GM19463 (cell line): ENCODE data around the gene NCOA3.
"Not testable (repeated sequence)": the region's sequence is repeated elsewhere in the genome, so short reads cannot be mapped to it uniquely, and the experiment has no call there.

Experiments used
- ATAC-seq: cut with Tn5 transposase; IDR thresholded peaks from one replicate; pipeline ENCODE4 v1.9.1; 2021; ENCODE audit warnings: mild to moderate bottlenecking, moderate library complexity; ENCODE audit not compliant: unreplicated experiment

NCOA3 gene

DNA sequence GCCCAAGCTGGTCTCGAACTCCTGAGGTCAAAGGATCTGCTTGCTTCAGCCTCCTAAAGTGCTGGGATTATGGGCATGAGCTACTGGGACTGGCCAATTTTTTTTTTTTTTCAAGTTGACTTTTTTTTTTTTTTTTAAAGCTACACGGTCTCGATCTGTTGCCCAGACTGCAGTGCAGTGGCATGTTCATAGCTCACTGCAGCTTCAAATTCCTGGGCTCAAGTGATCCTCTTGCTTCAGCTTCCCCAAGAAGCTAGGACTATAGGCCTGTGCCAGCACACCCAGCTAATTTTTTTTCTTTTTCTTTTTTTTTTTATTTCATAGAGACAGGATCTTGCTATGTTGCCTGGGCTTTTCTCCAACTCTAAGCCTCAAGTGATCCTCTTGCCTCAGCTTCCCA lies 59.5 kb downstream of the NCOA3 start:
- no peak for ATAC-seq

DNA sequence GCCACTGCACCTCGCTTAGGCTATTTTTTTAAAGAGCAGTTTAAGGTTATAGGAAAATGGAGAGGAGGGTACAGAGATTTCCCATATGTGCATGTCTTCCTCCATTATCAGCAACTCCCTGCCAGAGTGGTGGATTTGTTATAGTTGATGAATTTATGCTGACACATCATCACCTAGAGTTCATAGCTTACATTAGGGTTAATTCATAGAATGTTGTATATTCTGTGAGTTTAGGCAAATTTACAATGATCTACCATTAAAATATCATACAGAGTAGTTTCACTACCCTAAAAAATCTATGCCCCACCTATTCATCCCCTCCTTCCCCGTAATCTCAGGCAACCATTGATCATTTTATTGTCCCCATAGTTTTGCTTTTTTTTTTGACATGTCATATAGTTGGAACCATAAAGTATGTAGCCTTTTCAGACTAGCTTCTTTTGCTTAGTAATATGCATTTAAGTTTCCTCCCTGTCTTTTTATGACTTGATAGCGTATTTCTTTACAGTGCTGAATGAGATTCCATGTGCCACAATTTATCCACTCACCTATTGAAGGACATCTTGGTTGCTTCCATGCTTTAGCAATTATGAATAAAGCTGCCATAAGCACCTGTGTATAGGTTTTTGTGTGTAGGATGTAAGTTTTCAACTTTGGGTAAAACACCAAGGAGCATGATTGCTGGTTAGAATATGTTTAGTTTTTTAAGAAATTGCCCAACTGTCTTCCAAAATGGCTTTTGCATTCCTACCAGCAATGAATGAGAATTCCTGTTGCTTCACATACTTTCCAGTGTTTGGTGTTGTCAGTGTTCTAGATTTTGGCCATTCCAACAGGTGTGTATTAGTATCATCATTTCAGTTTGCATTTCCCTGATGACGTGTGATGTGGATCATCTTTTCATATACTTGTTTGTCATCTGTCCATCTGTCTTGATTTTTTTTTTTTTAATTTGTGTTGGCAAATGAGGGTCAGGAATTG lies 60.2 kb downstream of the NCOA3 start:
- ATAC-seq: no peak

DNA sequence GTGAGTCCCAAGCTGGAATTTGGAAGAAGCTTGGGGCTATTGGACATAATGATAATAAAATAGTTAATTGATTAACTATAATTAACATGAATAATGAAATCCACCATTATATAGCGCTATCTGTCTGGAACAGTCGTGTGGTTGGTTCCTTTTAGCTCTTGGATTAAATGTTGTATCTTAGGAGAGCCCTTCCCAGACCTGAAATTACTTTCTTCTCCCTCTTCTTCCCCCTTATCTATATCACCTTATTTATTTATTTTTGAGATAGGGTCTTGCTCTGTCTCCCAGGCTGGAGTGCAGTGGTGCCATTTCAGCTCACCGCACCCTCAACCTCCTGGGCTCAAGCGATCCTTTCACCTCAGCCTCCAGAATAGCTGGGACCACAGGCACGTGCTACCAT lies 64.6 kb downstream of the NCOA3 start:
- no peak for ATAC-seq

DNA sequence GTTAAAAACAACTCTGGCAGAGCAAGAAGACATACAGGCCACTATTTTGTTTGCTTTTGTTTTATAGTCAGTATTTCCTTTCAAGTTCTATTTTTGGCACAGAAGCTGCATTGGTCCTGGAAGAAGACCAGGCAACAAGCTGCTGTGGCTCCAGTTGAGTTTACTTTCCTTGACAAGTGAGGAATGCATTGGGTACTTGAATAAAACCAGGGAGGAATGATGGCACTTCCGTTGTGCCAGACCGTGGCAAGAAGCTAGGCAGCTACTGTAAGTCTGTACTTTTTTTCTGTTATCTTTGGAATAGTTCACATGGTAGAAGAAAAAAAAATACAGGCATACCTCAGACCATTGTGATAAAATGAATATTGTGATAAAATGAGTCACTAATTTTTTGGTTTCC lies 66.3 kb downstream of the NCOA3 start:
- ATAC-seq: no peak

DNA sequence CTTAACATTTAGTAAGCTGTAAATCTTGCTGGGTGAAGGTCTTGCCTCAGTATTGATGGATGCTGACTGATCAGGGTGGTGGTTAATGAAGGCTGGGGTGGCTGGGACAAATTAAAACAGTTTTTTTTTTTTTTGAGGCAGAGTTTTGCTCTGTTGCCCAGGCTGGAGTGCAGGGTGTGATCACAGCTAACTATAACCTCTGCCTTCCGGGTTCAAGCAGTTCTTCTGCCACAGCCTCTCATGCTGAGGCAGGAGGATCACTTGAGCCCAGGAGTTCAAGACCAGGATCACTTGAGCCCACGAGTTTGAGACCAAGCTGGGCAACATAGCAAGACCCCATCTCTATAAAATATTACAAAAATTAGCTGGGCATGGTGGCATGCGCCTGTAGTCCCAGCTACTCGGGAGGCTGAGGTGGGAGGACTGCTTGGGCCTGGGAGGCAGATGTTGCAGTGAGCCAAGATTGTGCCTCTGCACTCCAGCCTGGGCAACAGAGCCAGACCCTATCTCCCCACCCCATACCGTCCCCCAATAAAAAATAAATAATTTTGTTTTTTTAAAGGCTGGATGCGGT lies 67.2 kb downstream of the NCOA3 start:
- no peak for ATAC-seq

DNA sequence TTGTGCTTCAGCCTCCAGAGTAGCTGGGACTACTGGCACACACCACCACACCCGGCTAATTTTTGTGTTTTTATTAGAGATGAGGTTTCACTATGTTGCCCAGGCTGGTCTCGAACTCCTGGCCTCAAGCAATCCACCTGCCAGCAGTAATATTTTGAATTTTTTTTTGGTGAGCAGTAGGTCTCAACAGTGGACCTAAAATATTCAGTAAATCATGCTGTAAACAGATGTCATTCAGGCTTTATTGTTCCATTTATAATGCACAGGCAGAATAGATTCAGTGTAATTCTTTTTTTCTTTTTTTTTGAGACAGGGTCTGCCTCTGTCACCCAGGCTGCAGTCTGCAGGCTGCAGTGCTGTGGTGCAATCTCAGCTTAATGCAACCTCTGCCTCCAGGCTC lies 69.7 kb downstream of the NCOA3 start:
- ATAC-seq: no peak

DNA sequence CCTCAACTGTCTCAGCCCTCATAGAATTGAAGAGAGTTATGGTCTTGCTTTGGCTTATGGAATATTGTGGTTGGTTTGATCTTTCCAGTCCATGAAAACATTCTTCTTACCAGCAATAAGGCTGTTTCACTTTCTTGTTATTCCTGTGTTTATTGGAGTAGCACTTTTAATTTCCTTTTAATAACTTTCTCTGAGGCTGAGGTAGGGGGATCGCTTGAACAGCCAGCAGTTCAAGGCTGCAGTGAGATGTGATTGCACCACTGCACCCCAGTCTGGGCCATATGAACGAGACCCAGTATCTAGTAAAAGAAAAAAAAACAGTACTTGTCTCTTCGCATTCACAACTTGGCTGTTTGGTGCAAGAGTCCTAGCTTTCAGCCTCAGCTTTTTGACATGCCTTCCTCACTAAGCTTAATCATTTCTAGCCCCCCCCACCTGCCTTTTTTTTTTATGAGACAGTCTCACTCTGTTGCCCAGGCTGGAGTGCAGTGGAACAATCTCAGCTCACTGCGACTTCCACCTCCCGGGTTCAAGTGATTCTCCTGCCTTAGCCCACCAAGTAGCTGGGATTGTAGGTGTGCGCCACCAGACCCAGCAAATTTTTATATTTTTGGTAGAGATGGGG lies 70.5 kb downstream of the NCOA3 start:
- no peak for ATAC-seq

DNA sequence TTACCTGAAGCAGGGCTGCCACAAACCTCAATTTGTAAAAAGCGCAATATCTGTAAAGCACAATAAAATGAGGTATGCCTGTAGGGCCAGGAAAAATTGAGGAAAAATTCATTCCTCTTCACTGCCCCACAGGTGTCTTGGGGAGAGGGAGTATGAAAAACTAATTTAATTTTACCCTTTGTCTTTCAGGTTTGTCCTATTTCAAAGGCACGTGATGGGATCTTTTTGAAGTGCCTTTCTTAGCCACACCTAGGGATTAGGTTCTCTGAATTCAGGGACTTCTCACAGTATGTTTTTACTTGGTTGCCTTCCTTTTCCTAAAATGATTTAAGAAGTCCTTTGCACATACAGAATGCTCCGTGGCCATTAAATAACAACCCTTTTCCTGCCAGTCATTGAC lies 71.9 kb downstream of the NCOA3 start:
- no peak for ATAC-seq

DNA sequence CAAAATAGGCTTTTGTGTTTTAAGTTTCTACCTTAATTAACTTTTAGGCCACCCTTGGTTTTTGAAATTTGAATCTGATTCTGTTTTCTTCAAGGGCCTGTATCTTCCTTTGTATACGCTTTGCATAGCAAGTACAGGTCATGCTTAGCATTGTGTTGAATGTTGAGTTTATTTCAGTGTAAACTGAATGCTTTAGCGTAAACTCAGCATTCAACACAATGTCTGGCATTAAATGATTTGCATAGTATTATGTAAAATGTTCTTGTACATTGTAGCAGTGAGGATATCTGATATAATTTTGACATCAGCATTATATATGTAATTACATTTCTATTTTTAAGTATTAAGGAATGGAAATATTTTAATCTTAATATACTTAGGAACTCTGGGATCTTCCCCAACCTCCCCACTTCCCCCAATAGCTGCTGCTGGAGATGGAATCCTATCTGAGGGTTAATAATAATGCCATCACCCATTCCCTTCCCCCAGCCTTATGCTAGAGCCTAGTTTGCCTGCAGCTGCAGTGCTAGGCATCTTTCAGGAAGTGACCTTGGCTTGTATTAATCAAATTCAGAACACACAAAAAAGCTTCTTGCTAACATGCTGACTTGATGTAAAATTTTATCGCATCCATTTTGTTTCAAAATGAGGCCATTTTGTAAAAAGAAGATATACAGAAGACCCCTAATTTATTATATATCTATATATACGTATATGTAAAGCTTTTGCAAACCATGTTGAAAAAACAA lies 73.1 kb downstream of the NCOA3 start:
- no peak for ATAC-seq

DNA sequence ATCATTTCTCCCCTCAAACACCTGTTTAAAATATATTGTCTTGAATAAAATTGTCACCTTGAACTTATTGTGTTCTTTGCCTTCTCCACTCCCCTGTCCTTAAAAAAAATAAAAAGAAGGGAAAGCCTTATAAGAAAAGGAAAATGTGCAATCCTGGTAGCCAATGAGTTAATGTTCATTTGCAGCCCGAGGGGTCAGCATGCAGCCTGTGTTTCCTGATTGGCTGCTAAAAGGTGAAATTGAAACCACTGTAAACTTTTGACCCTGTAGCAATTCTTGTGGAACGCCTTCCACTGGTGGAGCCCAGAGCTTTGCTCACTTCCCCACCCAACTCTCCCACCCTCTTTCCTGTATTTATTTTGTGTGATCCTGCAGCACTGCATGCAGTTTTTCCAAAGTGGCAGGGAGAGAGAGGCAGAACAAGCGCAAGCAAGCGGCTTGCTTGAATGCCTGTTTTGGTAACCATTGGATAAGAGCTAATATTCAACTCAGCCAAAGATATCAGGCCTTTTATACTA lies 74.9 kb downstream of the NCOA3 start:
- peak; percentile 67 for ATAC-seq

DNA sequence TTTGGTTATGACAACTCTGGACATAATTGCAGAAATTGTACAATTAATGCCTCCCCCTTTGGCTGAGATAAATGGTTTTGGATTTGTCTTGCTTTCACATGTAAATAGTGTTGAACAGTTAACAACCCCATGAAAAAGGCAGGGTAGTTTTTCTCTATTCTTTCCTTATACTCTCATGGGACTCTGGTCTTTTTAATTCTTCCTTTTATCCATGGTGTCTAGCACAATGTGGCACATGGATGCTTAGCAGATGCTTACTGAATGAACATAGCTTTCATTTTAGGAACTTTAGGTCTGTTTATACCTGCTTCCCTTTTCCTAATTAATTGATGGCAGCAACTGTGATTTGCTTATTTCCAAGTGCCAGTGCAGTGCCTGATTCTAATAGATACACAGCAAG lies 75.6 kb downstream of the NCOA3 start:
- ATAC-seq: no peak

DNA sequence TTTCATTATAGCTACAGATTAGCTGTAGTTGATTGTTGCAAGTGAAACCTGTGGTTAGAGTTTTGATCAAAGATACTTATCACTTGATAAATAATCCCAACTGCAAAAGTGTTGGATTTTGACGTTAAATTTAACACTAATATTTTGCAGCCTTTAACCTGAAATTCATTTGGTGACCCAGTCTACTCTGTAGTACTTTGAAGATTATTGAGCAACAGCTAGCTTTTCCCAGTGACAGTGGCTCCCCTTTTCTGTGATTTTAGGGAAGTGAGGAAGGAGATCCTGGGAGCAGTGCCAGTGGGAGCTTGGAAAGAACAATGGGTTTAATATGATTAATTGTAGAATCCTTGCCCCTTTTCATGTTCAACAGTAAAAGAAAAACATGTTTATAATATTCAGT lies 76.9 kb downstream of the NCOA3 start:
- no peak for ATAC-seq

DNA sequence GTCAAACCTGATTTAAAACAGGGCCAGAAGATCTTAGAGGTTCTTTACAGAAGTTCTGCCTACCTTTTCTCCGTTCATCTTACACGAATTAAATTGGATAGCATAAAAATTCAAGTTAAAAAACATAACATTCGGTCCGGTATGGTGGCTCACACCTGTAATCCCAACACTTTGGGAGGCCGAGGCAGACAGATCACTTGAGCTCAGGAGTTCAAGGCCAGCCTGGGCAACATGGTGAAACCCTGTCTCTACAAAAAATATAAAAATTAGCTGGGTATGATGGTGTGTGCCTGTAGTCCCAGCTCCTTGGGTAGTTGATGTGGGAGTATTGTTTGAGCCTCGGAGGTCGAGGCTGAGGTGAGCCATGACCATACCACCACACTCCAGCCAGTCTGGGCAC lies 79.0 kb downstream of the NCOA3 start:
- ATAC-seq: not testable (repeated sequence)

DNA sequence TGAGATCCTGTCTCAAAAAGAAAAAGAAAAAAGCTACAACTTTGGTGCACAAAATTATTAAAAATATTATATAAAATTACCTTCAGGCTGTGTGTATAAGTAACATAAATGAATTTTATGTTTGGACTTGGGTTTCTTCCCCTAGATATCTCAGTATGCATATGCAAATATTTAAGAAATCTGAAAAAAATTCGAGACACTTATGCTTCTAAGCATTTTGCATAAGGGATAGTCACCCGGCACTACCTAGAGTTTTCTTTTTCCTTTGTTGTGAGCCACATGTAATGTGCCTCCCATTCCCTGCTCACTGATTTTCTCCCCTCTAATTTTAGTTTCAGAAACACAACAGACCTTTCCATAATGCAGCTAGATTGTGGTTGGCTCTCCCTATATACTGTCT lies 79.4 kb downstream of the NCOA3 start:
- no peak for ATAC-seq

DNA sequence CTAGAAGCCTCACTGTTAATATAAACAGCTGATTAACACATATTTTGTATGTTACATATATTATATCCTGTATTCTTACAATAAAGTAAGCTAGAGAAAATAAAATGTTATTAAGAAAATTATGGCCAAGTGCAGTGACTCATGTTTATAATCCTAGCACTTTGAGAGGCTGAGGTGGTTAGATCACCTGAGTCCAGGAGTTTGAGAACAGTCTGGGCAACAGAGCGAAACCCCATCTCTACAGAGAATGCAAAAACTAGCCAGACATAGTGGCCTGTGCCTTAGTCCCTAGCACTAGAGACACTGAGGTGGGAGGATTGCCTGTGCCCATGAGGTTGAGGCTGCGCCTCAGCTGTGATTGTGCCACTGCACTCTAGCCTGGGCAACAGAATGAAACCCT lies 81.9 kb downstream of the NCOA3 start:
- no peak for ATAC-seq

DNA sequence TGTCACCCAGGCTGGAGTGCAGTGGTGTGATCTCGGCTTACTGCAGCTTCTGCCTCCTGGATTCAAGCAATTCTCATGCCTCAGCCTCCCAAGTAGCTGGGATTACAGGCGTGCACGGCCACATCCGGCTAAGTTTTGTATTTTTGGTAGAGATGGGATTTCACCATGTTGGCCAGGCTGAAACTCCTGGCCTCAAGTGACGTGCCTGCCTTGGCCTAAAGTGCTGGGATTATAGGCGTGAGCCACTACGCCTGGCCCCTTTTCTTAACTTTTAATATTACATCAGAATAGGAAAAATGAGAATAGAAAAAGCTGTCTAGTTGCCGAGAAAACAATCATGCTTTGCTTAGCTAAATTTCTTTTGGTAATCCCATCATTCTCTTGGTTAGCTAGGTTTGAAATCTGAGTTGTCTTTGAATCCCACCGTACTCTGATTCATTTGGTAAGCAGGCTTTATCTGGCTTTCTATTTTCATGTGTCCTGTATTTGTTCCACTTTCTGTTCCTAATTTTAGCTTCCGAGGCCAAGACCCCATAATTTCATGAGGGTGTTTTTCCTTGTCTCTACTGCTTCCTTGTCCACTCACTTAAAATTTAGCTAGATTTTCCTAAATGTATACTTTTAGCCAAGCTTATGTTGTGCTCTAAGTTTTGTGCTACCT lies 83.5 kb downstream of the NCOA3 start:
- ATAC-seq: no peak

DNA sequence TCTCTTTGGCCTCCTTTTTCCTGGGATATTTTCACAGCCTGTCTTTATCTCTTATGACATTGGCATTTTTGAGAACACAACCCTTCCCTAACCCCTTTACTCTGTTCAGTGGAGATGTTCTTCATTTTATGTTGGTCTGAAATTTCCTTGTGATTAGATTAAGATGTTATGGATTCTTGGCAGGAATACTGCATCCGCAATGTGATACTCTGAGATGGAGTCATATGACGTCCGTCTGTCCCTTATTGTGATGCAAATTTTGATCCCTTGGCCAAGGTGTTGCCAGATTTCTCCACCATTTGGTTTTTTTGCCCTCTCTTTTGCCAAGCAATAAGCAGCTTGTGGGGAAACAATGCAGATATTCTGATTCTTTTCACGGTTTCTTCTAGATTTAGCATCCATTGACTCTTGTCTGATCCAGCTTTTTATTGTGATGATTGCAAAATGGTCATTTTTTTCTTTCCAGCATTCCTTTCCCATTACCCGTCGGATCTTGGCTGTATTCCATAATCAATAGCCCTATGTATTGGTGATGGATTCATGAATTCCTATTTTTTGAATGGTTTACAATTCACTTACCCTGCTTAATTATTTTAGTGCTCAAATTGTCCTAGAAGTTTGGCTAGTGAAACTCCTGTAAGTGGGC lies 85.1 kb downstream of the NCOA3 start:
- no peak for ATAC-seq

DNA sequence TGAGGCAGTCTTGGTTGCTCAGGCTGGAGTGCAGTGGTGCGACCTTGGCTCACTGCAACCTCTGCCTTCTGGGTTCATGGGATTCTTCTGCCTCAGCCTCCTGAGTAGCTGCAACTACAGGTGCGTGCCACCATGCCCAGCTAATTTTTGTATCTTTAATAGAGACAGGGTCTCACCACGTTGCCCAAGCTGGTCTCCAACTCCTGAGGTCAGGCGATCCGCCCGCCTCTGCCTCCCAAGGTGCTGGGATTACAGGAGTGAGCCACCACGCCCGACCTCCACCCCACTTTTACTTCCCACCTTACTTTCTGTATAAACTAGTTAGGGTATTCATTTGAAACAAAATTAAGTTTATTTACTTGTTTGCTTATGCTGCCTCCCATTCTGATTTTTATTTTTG lies 86.5 kb downstream of the NCOA3 start:
- ATAC-seq: no peak

DNA sequence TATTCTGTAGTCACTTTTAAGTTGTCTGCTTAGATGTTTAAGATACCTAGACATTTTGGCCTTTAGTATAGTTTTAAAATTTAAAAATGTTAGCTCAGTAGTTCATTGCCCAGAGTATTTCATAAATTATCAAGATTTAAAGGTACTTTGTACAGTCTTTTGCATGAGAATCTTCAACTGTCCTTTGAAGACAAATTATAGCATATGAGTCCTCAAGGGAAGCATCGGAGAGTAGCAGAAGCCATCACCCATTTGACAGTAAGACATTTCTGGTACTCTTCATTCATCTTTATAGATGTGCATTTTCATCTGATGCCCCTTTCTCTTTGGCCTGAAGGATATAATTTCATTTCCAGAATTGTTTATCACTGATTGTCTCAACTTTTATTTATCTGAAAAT lies 89.5 kb downstream of the NCOA3 start:
- ATAC-seq: no peak

DNA sequence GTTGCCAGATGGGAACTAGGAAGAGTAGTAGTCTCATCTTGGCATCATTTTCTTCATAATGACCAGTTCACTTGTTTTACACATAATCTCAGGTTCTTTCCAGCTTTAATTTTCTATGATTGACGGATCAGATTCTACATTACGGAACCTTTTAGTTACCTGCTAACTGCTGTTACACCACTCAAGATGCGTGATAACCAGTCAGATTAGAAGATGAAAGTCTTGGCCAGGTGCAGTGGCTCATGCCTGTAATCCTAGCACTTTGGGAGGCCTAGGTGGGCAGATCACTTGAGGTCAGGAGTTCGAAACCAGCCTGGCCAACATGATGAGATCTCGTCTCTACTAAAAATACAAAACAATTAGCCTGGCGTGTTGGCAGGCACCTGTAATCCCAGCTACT lies 92.5 kb downstream of the NCOA3 start:
- no peak for ATAC-seq
